ENCODE results near the gene IL27RA.
"Not testable (repeated sequence)": the region's sequence is repeated elsewhere in the genome, so short reads cannot be mapped to it uniquely, and the experiment has no call there.

IL27RA gene

DNA sequence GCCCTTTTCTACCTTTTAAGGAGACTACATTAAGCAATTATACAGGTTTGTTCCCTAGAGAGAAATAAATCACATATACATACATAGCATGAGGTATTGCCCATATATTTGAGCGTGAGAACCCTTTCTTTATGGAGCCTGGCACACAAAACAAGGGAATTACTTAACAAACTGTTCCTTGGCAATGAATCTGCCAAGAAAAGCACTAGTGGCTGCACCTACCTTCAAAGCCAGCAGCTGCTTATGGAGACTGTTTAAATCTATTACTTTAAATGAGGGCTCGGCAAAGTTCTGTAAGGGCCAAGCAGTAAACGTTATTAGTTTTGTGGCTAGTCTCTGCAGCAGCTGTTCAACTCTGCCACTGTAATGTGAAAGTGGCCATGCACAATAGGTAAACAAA lies 32.5 kb upstream of the IL27RA start:
- DNase-seq (ENCODE audit: low spot score), result no peak

DNA sequence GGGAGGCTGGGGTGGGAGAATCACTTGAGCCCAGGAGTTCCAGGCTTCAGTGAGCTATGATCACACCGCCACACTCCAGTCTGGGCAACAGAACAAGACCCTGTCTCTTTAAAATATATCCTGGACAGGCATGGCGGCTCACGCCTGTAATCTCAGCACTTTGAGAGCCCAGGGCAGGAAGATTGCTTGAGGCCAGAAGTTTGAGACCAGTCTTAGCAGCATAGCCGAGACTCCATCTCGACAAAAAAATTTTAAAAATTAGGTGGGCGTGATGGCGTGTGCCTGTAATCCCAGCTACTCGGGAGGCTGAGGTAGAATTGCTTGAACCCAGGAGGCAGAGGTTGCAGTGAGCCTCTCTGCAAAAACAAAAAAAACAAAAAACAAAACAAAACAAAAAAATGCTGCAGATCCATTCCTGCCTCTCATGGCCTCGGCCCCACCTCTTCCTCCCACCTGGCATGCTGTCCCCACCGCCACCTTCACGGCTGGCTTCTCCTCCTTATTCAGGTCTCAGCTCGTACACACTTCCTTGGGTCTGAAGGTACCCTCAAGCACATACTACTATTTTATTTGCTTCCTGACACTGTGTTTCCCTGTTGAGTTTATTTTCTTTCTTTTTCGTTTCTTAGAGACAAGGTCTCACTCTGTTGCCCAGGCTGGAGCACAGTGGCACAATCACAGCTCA lies 30.7 kb upstream of the IL27RA start:
- DNase-seq (ENCODE audit: low spot score), result no peak

DNA sequence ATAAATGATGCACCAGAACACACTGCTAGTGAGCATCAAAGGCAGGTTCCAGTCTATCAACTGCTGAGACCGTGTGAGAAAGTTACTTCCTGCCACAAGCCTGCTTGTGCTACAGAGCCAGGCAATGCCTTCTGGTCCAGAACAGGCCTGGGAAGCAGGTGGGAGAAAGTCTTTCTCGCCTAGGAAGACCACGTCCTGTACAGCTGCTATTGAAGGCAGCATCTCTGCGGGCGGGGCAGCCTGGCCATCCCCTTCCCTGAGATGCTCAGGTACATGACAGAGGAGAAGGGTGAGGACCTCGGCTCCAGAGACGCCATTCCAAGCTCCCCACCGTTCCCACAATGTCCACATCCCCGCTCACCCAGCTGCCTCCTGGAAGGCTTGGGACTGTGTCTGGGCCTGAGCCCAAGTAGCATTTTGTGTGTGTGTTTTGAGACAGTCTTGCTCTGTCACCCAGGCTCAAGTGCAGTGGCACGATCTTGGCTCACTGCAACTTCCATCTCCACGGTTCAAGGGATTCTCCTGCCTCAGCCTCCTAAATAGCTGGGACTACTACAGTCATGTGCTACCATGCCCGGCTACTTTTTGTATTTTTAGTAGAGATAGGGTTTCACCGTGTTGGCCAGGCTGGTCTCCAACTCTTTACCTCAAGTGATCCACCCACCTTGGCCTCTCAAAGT lies 28.9 kb upstream of the IL27RA start:
- no peak for DNase-seq (ENCODE audit: low spot score)

DNA sequence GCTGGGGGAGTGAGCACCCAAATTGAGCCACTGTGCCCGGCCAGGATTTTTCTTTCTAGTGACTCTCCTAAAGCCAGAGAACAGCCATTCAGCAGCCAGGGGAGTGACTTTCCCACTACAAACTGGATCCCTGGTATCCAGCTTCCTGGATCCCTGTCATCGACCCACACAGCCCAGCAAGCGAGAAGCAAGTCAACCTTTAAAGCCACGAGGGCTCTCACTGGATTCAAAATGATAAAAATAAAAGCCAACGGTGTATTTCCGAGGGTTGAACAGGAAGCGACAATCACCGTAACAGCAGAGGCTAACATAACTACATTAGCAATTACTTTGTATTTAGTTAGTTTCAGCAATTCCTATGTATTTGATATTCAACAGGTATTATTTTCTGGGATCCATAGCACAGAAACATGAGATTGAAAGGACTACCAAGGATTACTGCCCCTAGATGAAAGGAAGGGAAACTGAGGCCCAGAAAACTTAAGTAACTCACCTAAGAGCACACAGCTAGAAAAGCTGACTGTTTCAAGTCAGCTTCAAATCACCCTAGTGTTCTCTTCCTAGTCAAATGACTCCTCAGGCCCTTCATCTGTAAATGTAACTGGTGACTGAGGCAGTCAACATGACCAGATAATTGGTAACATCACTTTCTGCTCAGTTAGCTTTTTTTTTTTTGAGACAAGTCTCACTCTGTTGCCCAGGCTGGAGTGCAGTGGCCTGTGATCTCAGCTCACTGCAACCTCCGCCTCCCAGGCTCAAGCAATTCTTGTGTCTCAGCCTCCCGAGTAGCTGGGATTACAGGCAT lies 28.1 kb upstream of the IL27RA start:
- DNase-seq (ENCODE audit: low spot score), result no peak

DNA sequence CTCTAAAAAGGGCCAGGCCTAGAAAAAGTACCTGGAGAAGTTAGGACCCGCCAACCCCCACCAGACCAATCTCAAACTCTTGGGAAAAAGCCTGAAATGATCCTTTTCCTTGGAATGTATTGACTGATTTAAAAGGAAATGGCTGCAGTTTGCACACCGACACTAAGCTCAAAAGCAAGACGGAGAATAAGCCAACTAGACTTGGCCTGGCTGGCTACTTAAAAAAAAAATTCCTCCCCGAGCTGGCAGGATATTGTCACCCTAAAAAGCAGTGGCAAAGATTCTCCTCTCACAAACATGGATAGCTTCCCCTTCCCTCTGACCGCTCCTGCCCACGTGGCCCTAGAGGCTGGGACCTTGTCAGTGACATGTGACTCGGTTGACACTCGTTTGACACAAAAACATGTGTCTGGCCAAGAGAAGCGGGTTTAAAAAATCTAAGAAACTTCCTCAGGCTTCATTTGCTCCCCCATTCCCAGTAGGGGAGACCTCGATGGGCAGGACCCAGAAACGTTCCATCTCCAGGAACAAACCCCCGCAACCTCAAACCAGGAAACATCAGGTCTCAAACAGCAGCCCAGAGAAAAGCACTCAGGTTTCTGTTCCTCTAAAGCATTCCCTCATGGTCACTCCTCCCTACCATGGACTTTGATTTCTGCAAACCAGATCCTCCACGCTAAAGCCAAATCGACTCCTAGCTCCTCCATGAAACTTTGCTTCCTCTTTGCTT lies 26.8 kb upstream of the IL27RA start:
- DNase-seq (ENCODE audit: low spot score), result no peak

DNA sequence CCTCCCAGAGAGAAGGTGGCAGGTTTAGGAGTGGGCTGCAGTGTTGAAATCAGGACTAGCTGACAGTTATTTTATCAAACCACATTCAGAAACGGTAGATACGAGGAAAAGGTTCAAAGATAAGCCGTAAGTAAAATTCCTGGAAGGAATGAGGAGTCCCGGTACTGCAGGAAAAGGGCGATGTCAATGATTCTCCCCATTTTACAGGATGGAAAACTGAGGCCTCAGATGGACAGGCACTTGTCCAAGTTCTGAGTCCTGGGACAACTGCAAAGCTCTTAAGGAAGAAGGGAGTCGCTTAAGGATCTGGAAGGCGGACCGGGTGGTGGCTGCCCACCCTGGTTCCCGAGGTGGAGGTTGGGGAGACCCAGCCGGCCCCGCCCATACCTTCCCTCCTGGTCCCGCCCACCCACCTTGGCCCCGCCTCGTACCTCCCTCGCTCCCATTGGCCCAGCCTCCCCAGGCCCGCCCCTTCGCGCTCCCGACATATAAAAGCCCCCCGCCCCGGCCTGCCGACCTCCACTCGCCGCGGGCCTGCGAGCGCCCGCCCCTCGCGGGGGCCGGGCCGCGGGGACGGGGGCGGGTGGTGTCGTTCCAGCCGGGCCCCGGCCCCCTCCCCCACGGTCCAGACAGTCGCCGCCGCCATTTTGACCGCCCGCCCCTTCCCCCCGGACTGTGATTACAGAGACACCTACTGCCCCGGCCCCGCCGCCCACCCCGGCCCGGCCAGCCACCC lies 26.0 kb upstream of the IL27RA start:
- DNase-seq (ENCODE audit: low spot score), result peak; percentile 69

DNA sequence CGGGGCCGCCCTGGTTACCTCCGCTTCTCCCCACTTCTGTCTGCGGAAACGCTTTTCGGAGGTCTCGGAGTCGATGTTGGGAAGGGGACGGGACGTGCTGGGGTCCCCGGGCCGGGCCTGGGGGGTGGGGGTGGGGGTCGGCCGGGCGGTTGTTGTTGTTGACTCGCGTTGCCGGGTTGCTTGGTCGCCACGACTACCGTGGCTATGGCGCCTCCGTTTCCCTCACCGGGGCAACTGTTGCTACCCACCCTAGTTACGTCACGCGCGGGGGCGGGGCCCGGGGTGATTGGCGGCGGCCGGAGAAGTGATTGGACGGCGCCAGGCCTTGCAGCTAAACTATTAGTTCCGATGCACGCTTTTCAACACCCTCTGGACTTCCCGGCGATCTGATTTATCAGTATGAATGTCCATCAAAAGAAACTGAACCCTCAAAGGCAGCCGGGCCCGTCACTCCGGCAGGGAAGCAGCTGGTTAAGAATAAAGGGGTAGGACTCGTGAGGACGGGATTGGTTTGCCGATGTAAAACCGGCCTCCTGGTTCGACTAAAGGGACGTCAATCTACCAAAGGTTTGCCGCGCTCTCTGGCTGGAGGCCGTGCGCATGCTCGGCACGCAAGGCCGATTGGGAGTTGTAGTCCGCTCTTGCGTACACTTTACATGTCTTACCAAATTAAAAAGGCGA lies 25.3 kb upstream of the IL27RA start, which contains the start of gene RFX1:
TSS of gene RFX1 (minus strand) at position 236 of the 681 bp plus-strand sequence. CDS start 12,477 bp downstream, outside the sequence.
- DNase-seq (ENCODE audit: low spot score), result peak; percentile 100

DNA sequence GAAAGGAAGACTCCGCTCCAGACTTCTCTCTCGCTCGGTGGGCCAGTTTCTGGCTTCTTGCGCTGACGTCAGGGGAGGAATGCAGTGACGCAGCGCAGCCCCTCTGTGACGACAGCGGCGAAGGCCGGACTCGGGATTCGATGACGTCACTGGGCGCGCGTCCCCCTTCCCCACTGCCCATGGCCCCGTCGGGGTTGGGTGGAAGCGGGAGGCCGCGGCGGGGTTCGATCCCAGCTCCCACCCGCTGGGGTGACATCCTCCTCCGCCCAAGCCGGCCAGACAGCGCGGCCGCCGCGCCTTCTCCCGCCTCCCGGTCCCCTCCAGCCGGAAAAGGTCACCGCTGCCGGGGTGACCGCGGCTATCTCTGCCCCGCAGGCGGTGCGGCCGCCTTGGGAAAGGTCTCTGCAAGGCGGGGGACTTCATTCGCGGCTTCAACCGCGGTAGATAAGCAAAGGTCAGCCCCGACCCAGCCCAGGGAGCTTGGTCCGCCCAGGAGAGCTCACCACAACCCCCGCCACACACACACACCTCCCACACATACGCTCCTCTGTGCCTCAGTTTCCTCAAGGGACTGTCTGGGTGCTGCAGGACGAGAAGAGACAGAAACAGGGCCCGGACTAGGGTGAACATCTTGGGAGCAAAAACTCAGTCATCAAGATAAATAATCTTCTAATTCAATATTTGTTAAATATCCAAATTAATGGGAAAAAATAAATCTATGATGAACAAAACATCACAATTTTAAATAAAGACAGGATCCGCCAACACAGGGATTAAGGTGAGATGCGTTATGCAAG lies 24.6 kb upstream of the IL27RA start:
- DNase-seq (ENCODE audit: low spot score), result no peak

DNA sequence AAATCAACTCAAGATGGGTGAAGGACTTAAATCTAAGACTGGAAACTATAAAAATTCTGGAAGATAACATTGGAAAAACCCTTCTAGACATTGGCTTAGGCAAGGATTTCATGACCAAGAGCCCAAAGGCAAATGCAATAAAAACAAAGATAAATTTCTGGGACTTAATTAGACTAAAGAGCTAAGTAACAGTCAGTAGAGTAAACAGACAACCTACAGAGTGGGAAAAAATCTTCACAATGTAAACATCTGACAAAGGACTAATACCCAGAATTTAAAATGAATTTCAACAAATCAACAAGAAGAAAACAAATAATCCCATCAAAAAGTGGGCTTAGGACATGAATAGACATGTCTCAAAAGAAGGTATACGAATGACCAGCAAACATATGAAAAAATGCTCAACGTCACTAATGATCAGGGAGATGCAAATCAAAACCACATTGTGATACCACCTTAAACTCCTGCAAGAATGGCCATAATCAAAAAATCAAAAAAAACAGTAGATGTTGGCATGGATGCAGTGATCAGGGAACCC lies 19.1 kb upstream of the IL27RA start:
- DNase-seq (ENCODE audit: low spot score), result no peak

DNA sequence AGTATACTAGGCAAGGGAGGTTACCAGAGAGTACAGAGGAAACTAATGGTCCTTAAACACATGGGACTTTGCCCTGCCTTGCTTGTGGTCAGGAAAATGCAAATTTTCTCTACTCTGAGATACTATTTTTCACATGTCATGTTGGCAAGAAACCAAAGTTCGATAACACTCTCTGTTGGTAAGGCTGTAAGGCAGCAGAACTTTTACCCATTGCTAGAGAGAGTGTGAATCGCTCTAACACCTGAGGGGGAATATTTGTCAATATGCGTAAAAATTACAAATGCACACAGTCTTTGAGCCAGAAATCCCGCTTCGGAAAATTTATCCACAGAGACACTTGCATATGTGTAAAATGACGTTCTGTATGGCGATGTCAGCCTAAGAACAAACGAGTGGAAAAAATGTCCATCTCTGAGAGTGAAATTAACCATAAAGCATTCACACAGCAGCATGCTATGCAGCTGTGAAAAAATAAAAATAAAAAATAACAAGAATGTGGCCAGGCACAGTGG lies 16.0 kb upstream of the IL27RA start:
- no peak for DNase-seq (ENCODE audit: low spot score)

DNA sequence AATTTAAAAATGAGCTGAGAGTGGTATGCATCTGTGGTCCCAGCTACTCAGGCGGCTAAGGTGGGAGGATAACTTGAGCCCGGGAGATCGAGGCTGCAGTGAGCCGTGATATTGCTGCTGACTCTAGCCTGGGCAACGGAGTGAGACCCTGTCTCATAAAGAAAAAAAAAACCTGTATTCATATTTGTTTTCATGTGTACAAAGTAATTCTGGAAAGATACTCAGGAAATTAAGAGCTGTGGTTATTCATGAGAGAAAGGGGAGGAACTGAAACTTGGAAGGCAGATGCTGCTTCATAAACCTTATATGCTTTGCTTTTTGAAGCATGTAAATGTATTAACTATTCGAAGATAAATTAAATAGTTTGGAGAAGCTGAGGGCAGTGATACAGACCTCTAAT lies 12.5 kb upstream of the IL27RA start:
- DNase-seq (ENCODE audit: low spot score), result no peak

DNA sequence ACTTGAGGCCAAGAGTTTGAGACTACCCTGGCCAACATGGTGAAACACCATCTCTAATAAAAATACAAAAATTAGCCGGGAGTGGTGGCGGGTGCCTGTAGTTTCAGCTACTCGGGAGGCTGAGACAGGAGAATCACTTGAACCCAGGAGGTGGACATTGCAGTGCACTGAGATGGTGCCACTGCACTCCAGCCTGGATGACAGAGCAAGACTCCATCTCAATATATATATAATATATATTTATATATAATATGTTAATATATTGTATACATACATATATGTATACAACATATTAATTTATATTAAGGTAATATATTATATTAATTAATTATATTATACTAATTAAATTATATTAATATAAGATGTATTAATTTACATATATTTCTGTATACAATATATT lies 11.8 kb upstream of the IL27RA start:
- not testable (repeated sequence) for DNase-seq (ENCODE audit: low spot score)

DNA sequence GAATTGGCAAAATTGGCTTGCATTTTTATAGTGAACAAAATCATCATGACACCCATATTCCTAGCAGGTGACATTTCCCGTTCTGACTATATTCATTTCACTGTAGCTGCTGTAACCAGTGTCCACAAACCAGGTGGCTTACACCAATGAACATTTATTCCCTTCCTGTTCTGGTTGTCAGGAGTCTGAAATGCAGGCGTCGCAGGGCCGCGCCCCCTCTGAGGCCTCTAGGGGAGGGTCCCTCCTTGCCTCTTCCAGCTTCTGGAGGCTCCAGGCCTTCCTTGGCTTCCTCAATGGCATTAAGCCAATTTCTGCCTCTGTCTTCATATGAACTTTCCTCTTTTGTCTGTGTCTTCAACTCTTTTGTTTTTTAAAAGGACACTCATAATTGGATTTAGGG lies 10.1 kb upstream of the IL27RA start:
- DNase-seq (ENCODE audit: low spot score), result no peak

DNA sequence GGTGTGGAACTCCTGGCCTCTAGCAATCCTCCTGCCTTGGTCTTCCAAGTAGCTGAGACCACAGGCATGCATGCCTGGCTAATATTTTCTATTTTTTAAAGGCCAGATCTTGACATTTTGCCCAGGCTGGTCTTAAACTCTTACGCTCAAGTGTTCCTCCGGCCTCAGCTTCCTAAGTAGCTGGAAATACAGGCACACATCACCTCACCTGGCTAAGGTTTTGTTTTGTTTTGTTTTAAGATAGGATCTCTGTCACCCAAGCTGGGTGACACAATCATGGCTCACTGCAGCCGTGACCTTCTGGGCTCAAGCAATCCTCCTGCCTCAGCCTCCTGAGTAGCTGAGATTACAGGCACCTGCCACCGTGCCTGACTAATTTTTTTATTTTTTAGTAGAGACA lies 9.1 kb upstream of the IL27RA start:
- no peak for DNase-seq (ENCODE audit: low spot score)

DNA sequence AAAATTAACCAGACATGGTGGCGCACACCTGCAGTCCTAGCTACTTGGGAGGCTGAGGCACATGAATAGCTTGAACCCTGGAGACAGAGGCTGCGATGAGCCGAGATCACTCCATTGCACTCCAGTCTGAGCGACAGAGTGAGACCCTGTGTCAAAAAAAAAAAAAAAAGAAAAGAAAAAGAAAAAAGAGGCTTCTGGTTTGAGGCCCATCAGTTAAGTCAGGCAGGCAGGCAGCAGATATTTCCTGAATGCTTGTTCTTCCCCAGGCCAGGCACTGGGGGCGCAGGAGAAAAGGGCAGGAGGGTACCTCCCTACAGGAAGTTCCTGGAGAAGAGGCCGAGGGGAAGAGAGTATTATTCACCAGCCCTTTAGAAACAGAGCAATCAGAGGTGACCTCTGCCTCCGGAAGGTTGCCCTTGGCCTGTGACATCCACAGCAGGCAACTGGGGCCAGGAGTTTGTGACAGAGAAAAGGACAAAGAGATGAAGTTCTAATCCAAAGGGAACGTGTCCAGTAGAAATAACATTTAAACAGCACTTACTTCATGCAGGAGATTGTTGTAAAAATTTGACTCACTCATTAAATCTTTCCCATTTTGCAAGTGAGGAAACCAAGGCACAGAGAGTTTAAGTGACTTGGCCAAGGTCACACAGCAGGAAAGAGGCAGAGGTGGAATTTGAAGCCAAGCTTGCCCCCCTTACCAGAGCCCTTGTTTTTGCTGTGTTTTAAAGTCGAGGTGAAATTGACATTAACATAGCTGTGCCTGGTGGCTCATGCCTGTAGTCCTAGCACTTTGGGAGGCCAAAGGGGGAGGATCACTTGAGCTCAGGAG lies 7.9 kb upstream of the IL27RA start:
- peak; percentile 73 for DNase-seq (ENCODE audit: low spot score)

DNA sequence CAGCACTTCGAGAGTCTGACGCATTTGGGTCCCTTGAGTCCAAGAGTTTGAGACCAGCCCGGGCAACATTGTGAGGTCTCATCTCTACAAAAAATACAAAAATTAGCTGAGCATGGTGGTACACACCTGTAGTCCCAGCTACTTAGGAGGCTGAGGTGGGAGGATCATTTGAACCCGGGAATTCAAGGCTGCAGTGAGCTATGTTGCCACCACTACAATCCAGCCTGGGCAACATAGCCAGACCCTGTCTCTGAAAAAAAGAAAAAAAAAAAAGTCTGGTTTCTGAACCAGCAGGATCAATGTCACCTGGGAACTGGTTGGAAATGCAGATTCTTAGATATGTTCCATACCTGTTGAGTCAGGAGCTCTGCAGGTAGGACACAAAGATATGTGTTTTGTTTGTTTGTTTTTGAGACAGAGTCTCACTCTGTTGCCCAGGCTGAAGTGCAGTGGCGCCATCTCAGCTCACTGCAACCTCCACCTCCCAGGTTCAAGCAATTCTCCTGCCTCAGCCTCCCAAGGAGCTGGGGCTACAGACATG lies 4.8 kb upstream of the IL27RA start:
- not testable (repeated sequence) for DNase-seq (ENCODE audit: low spot score)

DNA sequence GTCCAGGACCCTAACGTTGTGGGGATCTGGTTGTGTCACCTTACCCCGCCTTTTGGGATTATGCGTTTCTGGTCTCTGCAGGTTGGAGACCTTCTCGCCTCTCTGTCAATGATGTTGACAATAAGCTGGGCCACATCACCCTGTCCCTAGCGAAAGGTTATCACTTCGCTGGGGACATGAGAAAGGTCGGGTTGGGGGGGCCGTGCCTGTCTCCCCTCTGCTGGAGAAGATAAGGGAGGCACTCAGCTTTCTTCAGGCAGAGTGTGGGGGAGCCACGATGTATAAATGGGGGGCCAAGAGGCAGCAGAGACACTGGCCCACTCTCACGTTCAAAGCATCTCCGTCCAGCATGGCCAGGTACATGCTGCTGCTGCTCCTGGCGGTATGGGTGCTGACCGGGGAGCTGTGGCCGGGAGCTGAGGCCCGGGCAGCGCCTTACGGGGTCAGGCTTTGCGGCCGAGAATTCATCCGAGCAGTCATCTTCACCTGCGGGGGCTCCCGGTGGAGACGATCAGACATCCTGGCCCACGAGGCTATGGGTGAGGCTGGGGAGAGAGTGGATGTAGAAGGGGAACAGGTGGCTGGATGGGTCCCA lies 3.6 kb upstream of the IL27RA start, which contains the start of gene RLN3:
TSS of gene RLN3 (plus strand) at position 293 of the 595 bp plus-strand sequence. CDS start at position 350, 57 bp downstream.
- no peak for DNase-seq (ENCODE audit: low spot score)

DNA sequence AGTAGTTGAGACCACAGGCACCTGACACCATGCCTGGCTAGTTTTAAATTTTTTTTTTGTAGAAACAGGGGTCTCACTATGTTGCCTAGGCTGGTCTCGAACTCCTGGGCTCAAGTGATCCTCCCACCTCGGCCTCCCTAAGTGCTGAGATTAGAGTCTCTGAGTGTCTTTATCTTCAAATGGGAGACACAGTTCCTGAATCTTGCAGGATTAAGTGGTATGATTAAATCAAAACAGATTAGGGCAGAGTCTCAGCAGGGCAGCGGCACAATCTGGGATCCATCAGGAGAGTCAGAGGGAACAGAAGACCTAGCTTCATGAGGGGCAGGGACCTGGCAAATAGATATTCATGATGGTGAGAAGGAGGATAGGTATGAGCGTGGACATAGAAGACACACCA lies 2.7 kb upstream of the IL27RA start:
- no peak for DNase-seq (ENCODE audit: low spot score)

All from SW480 (cell line).